HepG2 (cell line): Measurements from ENCODE around the gene ZFP36. TPM values are rescaled to one million over a fixed set of nuclear protein-coding genes. Genes with fewer than 3 reads are reported as not detected.

Experiments used
- ATAD3A ChIP-seq: sonication (generic); formaldehyde crosslinking; IDR thresholded peaks from 2 replicates; pipeline ENCODE4 v1.4.0; 2020; ENCODE audit warnings: missing genetic modification reagents
- CBX5 ChIP-seq: sonication (generic); formaldehyde crosslinking; IDR thresholded peaks from 2 replicates; pipeline ENCODE4 v1.4.0; 2020; ENCODE audit warnings: missing genetic modification reagents, borderline replicate concordance
- CCDC6 ChIP-seq: sonication (generic); formaldehyde crosslinking; IDR thresholded peaks from 2 replicates; pipeline ENCODE4 v1.8.1; 2022; ENCODE audit warnings: mild to moderate bottlenecking, missing genetic modification reagents, moderate library complexity
- CSRNP1 ChIP-seq: sonication (generic); formaldehyde crosslinking; IDR thresholded peaks from 2 replicates; pipeline ENCODE4 v1.8.1; 2023; ENCODE audit warnings: mild to moderate bottlenecking, missing genetic modification reagents
- DBP ChIP-seq: sonication (generic); formaldehyde crosslinking; IDR thresholded peaks from 2 replicates; pipeline ENCODE4 v1.4.0; 2020; ENCODE audit warnings: missing genetic modification reagents; ENCODE audit errors: not compliant biosample characterization
- HNRNPUL1 ChIP-seq: fragments of 200-400 bp; formaldehyde crosslinking; IDR thresholded peaks from 2 replicates; pipeline ENCODE4 v1.6.1; 2017; ENCODE audit warnings: low read depth, mild to moderate bottlenecking, low read length, moderate library complexity
- IKZF1 ChIP-seq: fragments of 450-650 bp; IDR thresholded peaks from 2 replicates; pipeline ENCODE4 v1.7.1; 2016
- KDM3A ChIP-seq: IDR thresholded peaks from 2 replicates; pipeline ENCODE4 v1.6.1; 2018; ENCODE audit warnings: low read depth, missing compliant biosample characterization
- KMT2A ChIP-seq: sonication (generic); formaldehyde crosslinking; IDR thresholded peaks from 2 replicates; pipeline ENCODE4 v1.4.0; 2020; ENCODE audit warnings: missing genetic modification reagents
- NRL ChIP-seq: sonication (generic); formaldehyde crosslinking; IDR thresholded peaks from 2 replicates; pipeline ENCODE4 v1.5.0; 2020; ENCODE audit warnings: missing genetic modification reagents, mild to moderate bottlenecking, moderate library complexity, borderline replicate concordance
- PBX3 ChIP-seq: sonication (generic); formaldehyde crosslinking; IDR thresholded peaks from 2 replicates; pipeline ENCODE4 v1.8.1; 2023; ENCODE audit warnings: missing genetic modification reagents, inconsistent platforms, borderline replicate concordance
- POLR2AphosphoS5 ChIP-seq: IDR thresholded peaks from 2 replicates; pipeline ENCODE4 v1.6.1; 2012; ENCODE audit warnings: low read depth, low read length
- PRDM4 ChIP-seq: sonication (generic); formaldehyde crosslinking; IDR thresholded peaks from 2 replicates; pipeline ENCODE4 v1.9.0; 2021; ENCODE audit warnings: missing genetic modification reagents, borderline replicate concordance
- RELA ChIP-seq: sonication (generic); formaldehyde crosslinking; IDR thresholded peaks from 2 replicates; pipeline ENCODE4 v1.4.0; 2020; ENCODE audit warnings: missing genetic modification reagents
- SALL1 ChIP-seq: sonication (generic); formaldehyde crosslinking; IDR thresholded peaks from 2 replicates; pipeline ENCODE4 v1.8.0; 2022; ENCODE audit warnings: mild to moderate bottlenecking, missing genetic modification reagents
- TAF1 ChIP-seq: sonication (generic); formaldehyde crosslinking; IDR thresholded peaks from 2 replicates; pipeline ENCODE4 v1.4.0; 2020; ENCODE audit warnings: missing genetic modification reagents
- TCF12 ChIP-seq, 2 experiments: fragments of 450-650 bp in 1 of 2; sonication (generic) in 1 of 2; formaldehyde crosslinking in 1 of 2; IDR thresholded peaks; 2 replicates each; pipeline versions ENCODE4 v1.6.1 to v1.8.0; 2017 to 2022; ENCODE audit warnings: antibody characterized with exemption in 1 of 2, mild to moderate bottlenecking in 1 of 2, missing genetic modification reagents in 1 of 2, moderate library complexity in 1 of 2
- ZNF18 ChIP-seq: sonication (generic); formaldehyde crosslinking; IDR thresholded peaks from 2 replicates; pipeline ENCODE4 v1.8.0; 2022; ENCODE audit warnings: mild to moderate bottlenecking, missing genetic modification reagents; ENCODE audit not compliant: insufficient replicate concordance
- ZNF691 ChIP-seq: sonication (generic); formaldehyde crosslinking; IDR thresholded peaks from 2 replicates; pipeline ENCODE4 v1.4.0; 2020; ENCODE audit warnings: missing genetic modification reagents, low read depth, mild to moderate bottlenecking, borderline replicate concordance
- ZNF713 ChIP-seq: sonication (generic); formaldehyde crosslinking; IDR thresholded peaks from 2 replicates; pipeline ENCODE4 v1.4.0; 2020; ENCODE audit warnings: mild to moderate bottlenecking, missing genetic modification reagents
- polyA plus RNA-seq, 8 experiments: library from polyadenylated mRNA; depleted of rRNA in 3 of 8; stranded (reverse) in 7 of 8; unstranded in 1 of 8; fragments of >200 nt; fragmentation: Illumina TruSeq in 4 of 8; extraction: Trizol in 4 of 8; gene quantifications; 2 replicates each; pipeline versions ENCODE4 v1.2.1 to v1.2.3, GENCODE V29; 2011 to 2016; ENCODE audit warnings: low read depth in 4 of 8, missing spikeins in 1 of 8, mixed read lengths in 1 of 8; ENCODE audit not compliant: insufficient read depth in 1 of 8
- total RNA-seq, 5 experiments: library from RNA; depleted of rRNA; stranded (reverse); fragments of >200 nt; fragmentation: Illumina TruSeq; extraction: Trizol; gene quantifications; 2 replicates each; pipeline ENCODE4 v1.2.3, GENCODE V29; 2016; ENCODE audit warnings: low read depth in 1 of 5

ZFP36 gene
- total and polyA plus RNA-seq, 2 of the 13 experiments (the other 11 are each of a cell fraction or from before 2014, with no cell fraction given): 1.4 to 1.7 TPM

GRCh38 chr19:39428283-39429112, 21.9 kb downstream of the ZFP36 start (continued):
- TF ChIP-seq ZNF713 (CRISPR knock-in tag) (no peak), RELA (CRISPR knock-in tag) (no peak), PRDM4 (no peak), ZNF691 (CRISPR knock-in tag) (no peak), IKZF1 (no peak), PBX3 (CRISPR knock-in tag) (no peak), KMT2A (CRISPR knock-in tag) (no peak), TCF12 (IDR thresholded peaks at IDR 0.05) (no peak), TCF12 (CRISPR knock-in tag; IDR thresholded peaks at IDR 0.05) (no peak), KDM3A (CRISPR knock-in tag) (no peak), ATAD3A (CRISPR knock-in tag) (no peak), NRL (CRISPR knock-in tag) (peak; percentile 42; the same call in 1 of the 2 replicates), CBX5 (CRISPR knock-in tag) (0 out of 2 replicates have a peak, but pooled peaks have one; percentile 46), TAF1 (CRISPR knock-in tag) (no peak), CCDC6 (peak; percentile 39; the same call in 1 of the 2 replicates), SALL1 (CRISPR knock-in tag) (peak; percentile 67), HNRNPUL1 (no peak), CSRNP1 (CRISPR knock-in tag) (0 out of 2 replicates have a peak, but pooled peaks have one; percentile 42), ZNF18 (CRISPR knock-in tag) (no peak), DBP (CRISPR knock-in tag) (no peak), POLR2AphosphoS5 (no peak)
